Measurements from ENCODE around the gene PTGIS.
"Not testable (repeated sequence)": the region's sequence is repeated elsewhere in the genome, so short reads cannot be mapped to it uniquely, and the experiment has no call there.

PTGIS gene

GRCh38 chr20:49579874-49580812 is 12.2 kb upstream of the PTGIS start:
- no peak for DNase-seq (ENCODE audit: low read depth in 2 of 2)

DNA sequence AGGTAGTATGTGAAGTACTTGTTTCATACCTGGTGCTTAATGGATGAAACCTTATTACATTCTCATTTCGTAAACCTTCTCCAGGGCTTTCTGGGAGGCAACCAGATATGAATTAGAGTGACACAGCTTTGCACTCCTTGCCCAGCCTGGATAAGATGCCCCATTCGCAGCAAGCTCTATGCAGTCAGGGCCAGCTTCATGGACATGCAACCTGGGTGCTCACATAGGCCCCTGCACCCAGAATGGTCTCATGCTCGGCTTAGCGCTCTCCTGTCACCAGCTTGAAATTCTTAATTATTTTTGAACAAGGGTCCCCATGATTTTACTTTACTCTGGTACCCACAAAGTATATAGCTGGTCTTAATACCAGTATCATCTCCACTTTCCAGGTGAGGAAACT is 11.3 kb upstream of the PTGIS start:
- DNase-seq (ENCODE audit: low read depth in 2 of 2), result no peak

- no peak for DNase-seq (ENCODE audit: low read depth in 2 of 2)
These were observed 10.5 kb upstream of the PTGIS start for GRCh38 chr20:49578436-49578835.

- DNase-seq (ENCODE audit: low read depth in 2 of 2), result no peak
These were observed 7.7 kb upstream of the PTGIS start for GRCh38 chr20:49575551-49576060.

GRCh38 chr20:49573900-49574416 is 6.0 kb upstream of the PTGIS start:
- DNase-seq (ENCODE audit: low read depth in 2 of 2), result no peak

GRCh38 chr20:49572857-49573256 is 4.9 kb upstream of the PTGIS start:
- DNase-seq (ENCODE audit: low read depth in 2 of 2), result no peak

- DNase-seq (ENCODE audit: low read depth in 2 of 2), result no peak
These were observed 3.6 kb upstream of the PTGIS start for GRCh38 chr20:49571553-49571835.

DNA sequence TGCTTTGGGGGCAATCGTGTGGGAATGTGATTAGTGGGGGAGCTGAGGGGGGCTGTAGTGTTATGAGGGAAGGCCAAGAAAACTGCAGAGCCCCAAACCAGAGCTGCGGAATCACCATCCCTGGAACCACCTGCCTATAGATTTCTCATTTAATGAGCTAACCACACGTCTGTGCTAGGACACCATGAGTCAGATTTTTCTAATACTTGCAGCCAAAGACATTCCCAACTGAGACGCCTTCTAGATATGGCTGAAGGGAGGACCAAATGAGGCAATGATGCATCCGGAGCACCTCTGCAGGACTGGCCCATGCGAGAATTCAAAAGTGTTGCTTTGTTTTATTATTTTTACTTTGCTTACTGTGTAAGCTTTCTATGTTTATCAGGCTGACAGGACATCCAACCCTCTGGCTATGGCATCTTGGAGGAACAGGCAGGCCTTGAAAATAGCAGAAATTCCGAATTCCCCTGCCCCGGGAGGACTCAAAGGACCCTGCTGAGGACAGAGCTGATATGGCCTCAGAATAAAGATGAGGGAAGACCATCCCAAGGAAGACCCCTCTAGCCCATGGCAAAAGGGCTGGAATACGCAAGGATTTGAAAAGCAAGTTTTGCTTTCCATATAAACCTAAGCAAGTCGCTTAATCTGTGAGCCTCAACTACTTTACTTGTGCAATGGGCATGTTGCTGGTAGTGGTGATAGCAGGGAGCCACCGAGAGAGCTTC is 3.1 kb upstream of the PTGIS start:
- no peak for DNase-seq (ENCODE audit: low read depth in 2 of 2)

GRCh38 chr20:49570161-49570827 is 2.4 kb upstream of the PTGIS start:
- no peak for DNase-seq (ENCODE audit: low read depth in 2 of 2)

DNA sequence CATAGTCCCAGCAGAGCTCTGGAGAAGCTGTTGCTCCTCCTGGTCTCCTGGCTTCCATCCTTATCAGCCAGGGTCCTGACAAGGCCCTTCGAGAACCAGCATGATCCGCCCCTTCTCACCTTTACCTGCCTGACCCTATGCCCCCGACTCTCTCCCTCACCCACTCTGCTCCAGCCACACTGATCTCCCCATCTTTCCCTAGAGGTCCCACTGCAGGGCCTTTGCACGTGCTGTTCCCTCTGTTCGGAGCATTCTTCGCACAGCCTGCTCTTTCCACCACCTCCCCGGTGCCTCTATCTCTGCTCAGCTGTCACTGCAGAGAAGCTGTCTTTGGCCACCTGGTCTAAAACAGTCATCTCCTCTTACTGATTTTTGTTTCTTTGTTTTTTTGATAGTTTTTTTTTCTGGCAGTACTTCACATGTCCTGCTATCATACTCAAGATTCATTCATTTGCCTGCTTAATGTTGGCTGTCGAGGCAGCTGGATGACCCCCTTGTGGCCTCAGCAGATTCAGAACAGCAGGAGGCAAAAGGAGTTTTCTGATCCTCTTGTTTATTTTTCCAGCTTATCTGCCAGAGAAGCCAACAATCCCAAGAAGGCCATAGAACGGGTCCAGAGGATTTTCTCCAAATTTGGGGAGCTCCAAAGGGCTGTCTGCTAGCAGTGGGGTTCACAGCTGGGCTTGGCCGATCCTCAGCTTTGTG is 1.6 kb upstream of the PTGIS start:
- DNase-seq (ENCODE audit: low read depth in 2 of 2), result no peak

DNA sequence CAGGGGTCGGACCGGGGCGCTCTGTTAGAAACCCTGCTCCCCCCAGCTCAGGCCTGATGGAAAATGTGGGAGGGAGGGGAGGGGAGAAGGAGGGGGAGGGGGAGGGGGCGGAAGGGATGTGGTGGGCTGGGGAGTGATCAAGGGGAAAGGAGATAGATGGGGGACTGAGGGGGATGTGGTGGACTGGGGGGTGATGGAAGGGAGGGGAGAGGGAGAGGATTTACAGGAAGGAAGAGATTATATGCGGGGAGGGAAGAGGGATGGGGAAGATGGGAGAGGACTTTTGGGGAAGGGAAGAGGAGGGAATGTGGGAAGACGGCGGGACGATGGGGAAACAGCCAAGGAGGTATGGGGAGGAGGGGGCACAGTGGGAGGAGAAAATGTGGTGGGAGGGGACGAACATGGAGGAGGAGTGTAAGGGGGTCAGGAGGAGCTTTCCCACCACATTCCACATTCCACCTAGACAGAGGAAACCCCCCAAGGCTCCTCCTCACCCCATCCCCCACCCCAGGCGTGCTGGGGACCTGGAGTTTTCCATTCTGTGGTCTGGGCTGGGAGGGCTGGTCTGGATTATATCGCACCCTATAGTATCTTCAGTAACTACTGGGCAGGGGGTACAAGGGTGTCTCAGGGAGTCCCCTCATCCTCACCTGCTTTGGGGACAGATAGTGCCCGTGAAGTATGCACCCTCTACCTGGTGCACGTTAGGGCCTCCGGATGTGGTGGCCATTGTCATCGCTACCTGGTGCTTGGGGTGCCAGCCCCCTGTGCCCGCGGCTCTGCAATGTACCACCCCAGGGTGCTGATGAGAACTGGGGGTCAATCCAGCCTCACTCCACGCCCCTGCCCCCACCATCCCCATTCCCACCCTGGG is 578 bp upstream of the PTGIS start:
- DNase-seq (ENCODE audit: low read depth in 2 of 2), result no peak

DNA sequence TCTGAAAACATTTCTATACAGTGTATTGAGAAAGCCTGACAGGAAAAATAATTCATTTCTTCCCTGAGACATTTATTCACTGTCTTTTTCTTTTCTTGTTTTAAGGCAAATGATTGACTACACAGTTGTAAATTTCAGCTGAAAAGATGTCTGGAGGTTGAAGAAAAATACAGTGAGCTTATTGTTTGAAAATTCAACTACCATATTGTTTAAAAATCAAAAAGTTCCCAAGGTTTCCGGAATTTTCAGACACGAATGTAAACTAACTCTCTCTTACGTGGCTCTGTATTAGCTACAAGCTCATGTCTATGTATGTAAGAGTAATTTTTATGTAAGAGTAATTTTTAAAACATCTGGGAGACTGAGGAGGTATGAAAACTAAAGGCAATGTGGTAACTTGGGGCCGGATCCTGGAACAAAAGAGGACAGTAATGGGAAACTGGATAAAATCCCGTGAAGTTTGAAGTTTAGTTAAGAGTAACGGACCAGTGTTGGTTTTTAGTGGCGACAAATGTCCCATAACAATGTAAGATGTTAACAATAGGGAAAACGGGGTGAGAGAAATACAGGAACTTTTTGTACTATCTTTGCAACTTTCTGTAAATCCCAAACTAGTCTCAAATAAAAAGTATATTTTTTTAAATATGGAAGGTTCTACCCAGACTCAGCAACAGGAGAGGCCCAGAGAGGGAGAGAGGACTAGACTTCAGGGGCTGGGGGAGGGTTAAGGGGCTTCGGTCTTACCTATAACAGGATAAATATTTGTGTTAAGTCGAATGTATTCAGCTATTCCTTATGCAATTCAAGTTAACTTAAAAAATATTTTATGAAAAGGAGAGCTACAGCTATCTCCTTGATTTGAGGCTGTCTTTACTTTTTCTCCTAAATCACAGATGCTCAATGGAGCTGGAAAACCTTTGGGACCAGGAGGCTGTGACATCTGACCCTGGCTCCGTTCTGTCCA is 1.3 kb downstream of the PTGIS start:
- no peak for DNase-seq (ENCODE audit: low read depth in 2 of 2)

GRCh38 chr20:49564991-49565390 is 2.9 kb downstream of the PTGIS start:
- not testable (repeated sequence) for DNase-seq (ENCODE audit: low read depth in 2 of 2)

GRCh38 chr20:49563015-49563980 is 4.6 kb downstream of the PTGIS start:
- DNase-seq (ENCODE audit: low read depth in 2 of 2), result no peak

DNA sequence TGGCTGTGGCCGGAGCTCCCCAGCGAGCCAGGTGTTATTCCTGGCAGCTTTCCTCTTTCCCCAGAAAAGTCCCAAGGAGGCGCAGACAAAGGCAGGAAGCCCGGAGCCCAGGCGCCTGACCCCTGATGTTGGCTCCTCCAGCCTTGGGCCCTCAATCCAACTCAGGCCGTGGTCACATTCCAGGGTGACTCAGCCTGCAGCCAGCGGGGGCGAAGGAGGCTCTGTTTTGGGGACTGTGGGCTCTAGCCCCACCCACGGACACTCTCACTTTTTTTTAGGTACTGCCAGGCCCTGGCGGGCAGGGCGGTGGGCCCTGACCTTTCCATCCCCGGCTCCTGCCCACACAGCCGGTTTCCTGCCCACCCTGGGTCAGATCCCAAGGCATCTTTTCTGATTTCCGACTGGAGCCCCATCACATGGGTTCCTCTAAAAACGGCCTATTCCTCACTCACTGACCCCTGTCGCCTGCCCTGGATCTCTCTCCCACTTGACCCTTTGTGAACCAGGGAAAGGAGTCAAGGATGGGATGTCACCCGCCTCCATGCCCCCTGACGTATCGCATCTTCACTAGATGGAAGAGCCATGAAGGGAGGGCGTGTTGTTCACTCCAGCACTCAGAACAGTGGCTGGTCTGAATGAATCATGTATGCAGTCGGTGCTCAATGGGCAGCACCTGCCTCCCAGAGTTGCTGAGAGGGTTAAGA is 5.5 kb downstream of the PTGIS start:
- no peak for DNase-seq (ENCODE audit: low read depth in 2 of 2)

GRCh38 chr20:49561806-49562205 is 6.1 kb downstream of the PTGIS start:
- DNase-seq (ENCODE audit: low read depth in 2 of 2), result no peak

- no peak for DNase-seq (ENCODE audit: low read depth in 2 of 2)
These were observed 6.7 kb downstream of the PTGIS start for GRCh38 chr20:49561256-49561655.

GRCh38 chr20:49560646-49561045 is 7.3 kb downstream of the PTGIS start:
- no peak for DNase-seq (ENCODE audit: low read depth in 2 of 2)
